Prostate gland (tissue), 2 donors: ENCODE measurements around the gene ACSS1. TPM values are rescaled to one million over a fixed set of nuclear protein-coding genes. Genes with fewer than 3 reads are reported as not detected.
A peak's percentile ranks its signal among the peaks of the same experiment; 100 is the strongest.

Experiments used
- DNase-seq: peaks from one replicate; pipeline ENCODE4 v3.0.0-alpha.2; 2019; ENCODE audit warnings: low spot score
- H3K27ac ChIP-seq, 2 donors: fragments of 200-600 bp; sonication (generic); 2 replicates each; pipeline ENCODE4 v1.5.1; 2017 to 2019
- H3K27me3 ChIP-seq: fragments of 200-600 bp; sonication (generic); replicated peaks from 2 replicates; pipeline ENCODE4 v1.5.1; 2019; ENCODE audit not compliant: insufficient read depth
- H3K36me3 ChIP-seq, 2 donors: fragments of 200-600 bp; sonication (generic); 1 replicate in 1 of 2; 2 replicates in 1 of 2; pipeline versions ENCODE4 v1.5.1 to v1.8.1; 2017 to 2019
- H3K4me1 ChIP-seq: fragments of 200-600 bp; sonication (generic); replicated peaks from 2 replicates; pipeline ENCODE4 v1.5.1; 2019
- H3K4me3 ChIP-seq, 2 donors: fragments of 200-600 bp; sonication (generic); 2 replicates each; pipeline ENCODE4 v1.5.1; 2017 to 2019
- H3K9me3 ChIP-seq: fragments of 200-600 bp; sonication (generic); 2 replicates; pipeline ENCODE4 v1.5.1; 2017
- POLR2A ChIP-seq: fragments of 450-650 bp; IDR thresholded peaks from one replicate; pipeline ENCODE4 v1.6.1; 2016; ENCODE audit warnings: antibody characterized with exemption, mild to moderate bottlenecking
- POLR2AphosphoS5 ChIP-seq: sonication (generic); formaldehyde crosslinking; IDR thresholded peaks from one replicate; pipeline ENCODE4 v1.6.1; 2017; ENCODE audit warnings: antibody characterized with exemption
- WGBS: methylation state at CpG from one replicate; pipeline ENCODE4 v1.1.5; 2018; 5-methylcytosine and 5-hydroxymethylcytosine counted together
- intact Hi-C: fragments of 100-400 bp; cut with DNase I; formaldehyde crosslinking; loops from one replicate; pipeline ENCODE4 v1.14.2; 2022
- total RNA-seq, 2 donors: library from RNA; depleted of rRNA; stranded (reverse); fragments of >200 nt; gene quantifications; one replicate each; pipeline ENCODE4 v1.1.0, GENCODE V29; 2016
- TF ChIP-seq, protein P1 (sequence below), 4 experiments: fragments of 200-600 bp in 2 of 4; fragments of 450-650 bp in 2 of 4; sonication (generic) in 2 of 4; IDR thresholded peaks; 1 replicate in 3 of 4; 2 replicates in 1 of 4; pipeline ENCODE4 v1.5.1; 2016 to 2019; ENCODE audit warnings: antibody characterized with exemption in 4 of 4, mild to moderate bottlenecking in 2 of 4, moderate library complexity in 2 of 4

The ACSS1 gene
- total RNA-seq, 2 donors from 2014 or later = 111 to 170 TPM

DNA sequence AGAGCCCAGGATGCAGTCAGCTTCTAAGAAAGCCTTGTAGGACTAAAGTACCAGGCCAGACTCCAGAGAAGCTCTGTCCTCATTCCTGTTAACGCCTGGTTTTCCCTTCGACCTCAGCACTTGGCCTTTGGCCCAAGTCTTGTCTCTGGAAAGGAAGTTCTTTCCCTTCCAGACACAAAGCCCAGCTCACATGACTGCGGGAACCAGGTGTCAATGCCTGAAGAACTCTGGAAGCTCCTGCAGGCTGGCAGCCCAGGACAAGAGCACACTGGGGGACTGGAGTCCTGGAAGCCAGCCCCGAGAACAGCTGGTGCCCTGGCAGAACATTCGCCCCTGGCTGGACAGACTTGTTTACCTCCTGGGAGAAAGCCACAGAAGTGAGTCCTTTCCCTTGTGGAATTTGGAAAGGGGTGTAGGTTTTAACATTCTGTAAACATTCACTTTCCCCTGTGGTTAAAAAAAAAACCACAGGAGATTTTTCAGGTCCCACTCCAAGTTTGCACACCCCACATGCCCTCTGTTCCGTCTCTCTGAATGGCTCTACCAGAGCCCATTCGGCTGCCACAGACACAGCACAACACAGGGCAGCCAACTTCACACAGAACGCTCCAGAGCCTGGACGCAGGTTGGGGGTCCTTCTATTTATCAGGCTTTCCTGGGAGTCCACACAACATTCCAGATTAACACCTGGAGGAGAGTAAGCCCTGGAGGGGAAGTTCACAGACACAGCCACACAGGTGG lies 18.1 kb downstream of the ACSS1 start:
- Histone ChIP-seq H3K27me3 (no peaks in the 10 kb centered on the region), H3K4me3 (no peak overlapping the region), H3K27ac (peak overlapping the region; percentile 69), H3K4me1 (peaks cover 40% of the 10 kb centered on the region), H3K36me3 (no peaks in the 10 kb centered on the region), H3K9me3 (no peaks in the 10 kb centered on the region)
- TF ChIP-seq POLR2AphosphoS5 (peak; percentile 95), POLR2A (no peak)
- TF ChIP-seq, protein P1, sequence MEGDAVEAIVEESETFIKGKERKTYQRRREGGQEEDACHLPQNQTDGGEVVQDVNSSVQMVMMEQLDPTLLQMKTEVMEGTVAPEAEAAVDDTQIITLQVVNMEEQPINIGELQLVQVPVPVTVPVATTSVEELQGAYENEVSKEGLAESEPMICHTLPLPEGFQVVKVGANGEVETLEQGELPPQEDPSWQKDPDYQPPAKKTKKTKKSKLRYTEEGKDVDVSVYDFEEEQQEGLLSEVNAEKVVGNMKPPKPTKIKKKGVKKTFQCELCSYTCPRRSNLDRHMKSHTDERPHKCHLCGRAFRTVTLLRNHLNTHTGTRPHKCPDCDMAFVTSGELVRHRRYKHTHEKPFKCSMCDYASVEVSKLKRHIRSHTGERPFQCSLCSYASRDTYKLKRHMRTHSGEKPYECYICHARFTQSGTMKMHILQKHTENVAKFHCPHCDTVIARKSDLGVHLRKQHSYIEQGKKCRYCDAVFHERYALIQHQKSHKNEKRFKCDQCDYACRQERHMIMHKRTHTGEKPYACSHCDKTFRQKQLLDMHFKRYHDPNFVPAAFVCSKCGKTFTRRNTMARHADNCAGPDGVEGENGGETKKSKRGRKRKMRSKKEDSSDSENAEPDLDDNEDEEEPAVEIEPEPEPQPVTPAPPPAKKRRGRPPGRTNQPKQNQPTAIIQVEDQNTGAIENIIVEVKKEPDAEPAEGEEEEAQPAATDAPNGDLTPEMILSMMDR (IDR thresholded peaks at IDR 0.05) = peak in 1 of 4 experiments; percentile 19
- intact Hi-C loops = no loop called here
- DNase-seq = peak; percentile 95
- WGBS = 3% methylated on average over 9 of the region's 9 CpGs

DNA sequence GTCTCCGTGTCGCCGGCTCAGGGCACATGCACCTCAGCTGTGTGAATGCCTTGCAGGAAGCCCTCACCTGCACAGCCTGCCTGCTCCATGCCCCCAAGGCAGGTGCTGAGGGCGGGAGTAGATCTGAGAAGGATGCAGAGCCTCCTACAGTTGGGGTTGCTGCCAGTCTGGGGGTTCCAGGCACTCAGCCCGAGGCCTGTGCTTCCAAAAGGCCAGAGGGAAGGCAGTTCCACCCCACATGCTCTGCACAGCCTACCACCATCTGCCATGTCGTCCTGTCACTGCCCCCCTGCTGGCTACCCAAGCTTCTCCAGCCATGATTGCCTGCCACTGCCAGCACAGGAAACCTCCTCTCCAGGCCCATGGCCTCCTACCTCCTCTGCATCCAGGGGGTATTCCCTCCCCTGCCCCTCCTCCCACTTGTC lies 19.3 kb downstream of the ACSS1 start:
- DNase-seq = no peak
- peak overlapping the region; percentile 69 for H3K27ac ChIP-seq
- H3K27me3 ChIP-seq = no peaks in the 10 kb centered on the region
- H3K4me3 ChIP-seq = no peak overlapping the region
- 74% methylated on average over 6 of the region's 6 CpGs for WGBS
- H3K9me3 ChIP-seq = no peaks in the 10 kb centered on the region
- no peak for TF ChIP-seq POLR2AphosphoS5
- peaks cover 40% of the 10 kb centered on the region for H3K4me1 ChIP-seq
- intact Hi-C loops = no loop called here
- no peaks in the 10 kb centered on the region for H3K36me3 ChIP-seq

DNA sequence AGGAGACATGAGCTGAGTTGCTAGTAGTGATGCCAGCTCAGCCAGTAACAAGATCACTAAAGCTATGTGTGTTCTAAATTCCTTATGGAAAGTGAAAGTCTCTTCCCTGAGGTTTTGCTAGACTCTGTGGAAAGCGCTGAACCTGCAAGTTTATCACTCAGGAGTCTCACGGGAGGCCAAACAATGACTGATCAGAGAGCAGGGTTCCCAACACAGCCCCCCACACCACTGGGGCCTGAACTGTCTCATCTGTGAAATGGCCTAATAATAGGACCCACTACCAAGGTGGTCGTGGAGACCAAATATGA lies 19.9 kb downstream of the ACSS1 start:
- TF ChIP-seq, protein P1 (IDR thresholded peaks at IDR 0.05) = no peak
- TF ChIP-seq POLR2AphosphoS5 = peak; percentile 0
- Histone ChIP-seq H3K9me3 (no peaks in the 10 kb centered on the region), H3K27me3 (no peaks in the 10 kb centered on the region), H3K4me3 (no peak overlapping the region), H3K36me3 (no peaks in the 10 kb centered on the region), H3K4me1 (peaks cover 41% of the 10 kb centered on the region), H3K27ac (peak overlapping the region; percentile 69)
- intact Hi-C loops = no loop called here
- no peak for DNase-seq
- 63% methylated on average over 3 of the region's 3 CpGs for WGBS

DNA sequence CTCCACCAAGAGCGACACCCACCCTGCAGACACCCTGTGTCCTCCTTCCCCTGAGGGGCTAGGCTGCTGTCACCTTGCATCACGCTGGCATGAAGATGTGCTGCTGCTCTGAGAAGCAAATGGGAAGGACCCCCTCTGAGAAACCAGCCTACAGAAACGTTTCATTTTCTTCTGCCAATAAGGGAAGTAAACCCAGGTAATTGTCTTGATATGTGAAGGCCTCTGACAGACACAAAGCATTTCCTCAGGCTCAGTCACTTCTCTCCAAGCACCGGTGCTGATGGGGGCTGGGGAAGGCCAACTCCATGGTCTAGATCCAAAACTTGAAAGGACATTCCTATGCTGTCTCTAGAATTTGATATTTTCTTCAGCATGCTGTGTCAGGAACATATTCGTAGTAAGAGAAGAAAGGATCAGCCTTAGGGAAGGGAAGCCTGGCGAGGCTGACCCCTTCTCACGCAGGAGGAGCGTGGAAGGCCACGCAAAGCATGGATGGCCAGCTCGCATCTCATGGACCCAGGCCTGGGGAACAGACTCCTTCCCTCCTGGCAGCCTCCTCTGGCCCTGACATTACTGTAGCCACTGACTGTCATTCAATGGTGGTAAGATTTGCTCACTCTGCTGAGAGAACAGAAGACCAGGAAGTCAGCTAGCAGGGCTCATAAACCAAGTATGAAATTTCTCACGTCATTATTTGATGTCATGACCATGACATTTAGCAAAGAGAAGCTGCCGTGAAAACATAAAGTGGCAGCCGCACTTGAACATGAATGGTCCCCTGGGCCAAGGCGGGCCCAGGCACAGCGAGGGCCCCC lies 20.4 kb downstream of the ACSS1 start:
- Histone ChIP-seq H3K27ac (peak overlapping the region; percentile 69), H3K4me1 (peaks cover 47% of the 10 kb centered on the region), H3K36me3 (no peaks in the 10 kb centered on the region), H3K27me3 (no peaks in the 10 kb centered on the region), H3K9me3 (no peaks in the 10 kb centered on the region), H3K4me3 (no peak overlapping the region)
- WGBS = 68% methylated on average over 15 of the region's 15 CpGs
- DNase-seq = no peak
- TF ChIP-seq POLR2A (no peak), POLR2AphosphoS5 (peak; percentile 12)
- intact Hi-C loops = no loop called here

DNA sequence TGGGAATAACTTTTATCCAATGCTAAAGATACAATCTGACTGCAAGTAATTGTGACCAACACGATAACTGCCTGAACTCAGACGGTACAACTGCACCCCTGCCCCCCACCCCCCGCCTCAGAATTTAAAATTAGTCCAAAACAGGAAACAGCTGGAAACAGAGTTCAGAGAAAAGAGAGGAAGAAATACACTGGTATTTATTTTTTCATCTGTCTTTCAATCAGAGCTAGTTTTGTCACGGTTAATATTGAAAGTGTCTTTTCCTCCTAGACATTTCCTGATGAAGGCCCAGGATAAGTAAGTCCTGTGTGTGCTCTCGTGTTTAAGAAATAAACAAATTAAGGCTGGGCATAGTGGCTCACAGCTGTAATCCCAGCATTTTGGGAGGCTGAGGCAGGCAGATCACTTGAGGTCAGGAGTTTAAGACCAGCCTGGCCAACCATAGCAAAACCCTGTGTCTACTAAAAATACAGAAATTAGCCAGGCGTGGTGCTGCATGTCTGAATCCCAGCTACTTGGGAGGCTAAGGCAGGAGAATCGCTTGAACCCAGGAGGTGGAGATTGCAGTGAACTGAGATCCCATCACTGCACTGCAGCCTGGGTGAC lies 21.5 kb downstream of the ACSS1 start:
- 54% methylated on average over 7 of the region's 7 CpGs for WGBS
- intact Hi-C loops = no loop called here

More for the DNA sequence above, 21.5 kb downstream of the ACSS1 start:
- TF ChIP-seq POLR2A (no peak), POLR2AphosphoS5 (no peak)
- TF ChIP-seq, protein P1 (IDR thresholded peaks at IDR 0.05) = no peak
- H3K36me3 ChIP-seq = no peaks in the 10 kb centered on the region
- H3K27ac ChIP-seq = peak overlapping the region; percentile 69
- H3K27me3 ChIP-seq = no peaks in the 10 kb centered on the region
- H3K9me3 ChIP-seq = no peaks in the 10 kb centered on the region
- H3K4me3 ChIP-seq = no peak overlapping the region
- peaks cover 49% of the 10 kb centered on the region for H3K4me1 ChIP-seq
- DNase-seq = no peak
